Measurements from ENCODE around the gene WDR64.

WDR64 gene

GRCh38 chr1:241640149-241640866 is 11.8 kb upstream of the WDR64 start, which contains the start of the genes CHML and OPN3:
Gene CHML, minus strand, starts transcription at chr1:241640369. Its CDS starts 4,603 bp downstream, at chr1:241635766.
Gene OPN3, minus strand, starts transcription at chr1:241640369. Its CDS starts 115 bp downstream, at chr1:241640254.
- POLR2A ChIA-PET (ENCODE audit: low non-redundant PET), result interaction anchor here (0.5 to 1.0 kb wide), 3 partner anchors 29 to 198 kb away, joined by 3 to 7 read pairs (median 3); no protein-coding TSS in a partner anchor

GRCh38 chr1:241640867-241641622 is 11.0 kb upstream of the WDR64 start:
- peak overlapping the region; percentile 84 for H3K27ac ChIP-seq
- ChIA-PET CTCF (interaction anchor here (0.6 kb wide), 1 partner anchor 104 kb away, joined by 3 read pairs; no protein-coding TSS in a partner anchor), POLR2A (ENCODE audit: low non-redundant PET) (interaction anchor here (0.5 to 1.0 kb wide), 2 partner anchors 48 to 197 kb away, joined by 3 read pairs; no protein-coding TSS in a partner anchor)
- no peak for DNase-seq (ENCODE audit: low spot score)
- no peak for TF ChIP-seq CTCF (conservative IDR thresholded peaks at IDR 0.05; ENCODE audit: low read depth)

More at GRCh38 chr1:241640149-241640866, 11.8 kb upstream of the WDR64 start, which contains the start of the genes CHML and OPN3:
- no peak for TF ChIP-seq CTCF (conservative IDR thresholded peaks at IDR 0.05; ENCODE audit: low read depth)
- peak within 1 kb of the TSS; percentile 84 for H3K27ac ChIP-seq
- CTCF ChIA-PET, result no interaction called here
- DNase-seq (ENCODE audit: low spot score), result peak; percentile 93

- no peak for TF ChIP-seq CTCF (conservative IDR thresholded peaks at IDR 0.05; ENCODE audit: low read depth)
- ChIA-PET CTCF (no interaction called here), POLR2A (ENCODE audit: low non-redundant PET) (no interaction called here)
- H3K27ac ChIP-seq, result no peak overlapping the region
- peak; percentile 64 for DNase-seq (ENCODE audit: low spot score)
Measured at GRCh38 chr1:241641773-241642592, 10.1 kb upstream of the WDR64 start.

GRCh38 chr1:241642593-241642944 is 9.5 kb upstream of the WDR64 start:
- POLR2A ChIA-PET (ENCODE audit: low non-redundant PET), result no interaction called here
- no peak for TF ChIP-seq CTCF (conservative IDR thresholded peaks at IDR 0.05; ENCODE audit: low read depth)
- no peak for DNase-seq (ENCODE audit: low spot score)
- CTCF ChIA-PET, result no interaction called here
- H3K27ac ChIP-seq, result no peak overlapping the region

GRCh38 chr1:241644259-241644658 is 7.8 kb upstream of the WDR64 start:
- H3K27ac ChIP-seq, result no peak overlapping the region
- TF ChIP-seq CTCF (conservative IDR thresholded peaks at IDR 0.05; ENCODE audit: low read depth), result no peak
- DNase-seq (ENCODE audit: low spot score), result no peak
- ChIA-PET POLR2A (ENCODE audit: low non-redundant PET) (no interaction called here), CTCF (interaction anchor here (0.6 kb wide), 1 partner anchor 151 kb away, joined by 3 read pairs; no protein-coding TSS in a partner anchor)

- no peak for DNase-seq (ENCODE audit: low spot score)
- ChIA-PET CTCF (no interaction called here), POLR2A (ENCODE audit: low non-redundant PET) (no interaction called here)
- TF ChIP-seq CTCF (conservative IDR thresholded peaks at IDR 0.05; ENCODE audit: low read depth), result no peak
- H3K27ac ChIP-seq, result no peak overlapping the region
Measured at GRCh38 chr1:241645199-241645598, 6.9 kb upstream of the WDR64 start.

Measured in RWPE1 (cell line).